H9 (cell line): Measurements from ENCODE around the gene TMEM86B. TPM values are rescaled to one million over a fixed set of nuclear protein-coding genes. Genes with fewer than 3 reads are reported as not detected.

Experiments
- DNase-seq: peaks from one replicate; pipeline ENCODE4 v3.0.0-alpha.2; 2017
- H2AFZ ChIP-seq: one replicate; pipeline ENCODE4 v1.6.1; 2013; ENCODE audit warnings: mild to moderate bottlenecking, low read length, control low read depth, moderate library complexity
- H2AK5ac ChIP-seq: 2 replicates; pipeline ENCODE4 v1.6.1; 2013; ENCODE audit warnings: low read length, control low read depth, mixed read lengths; ENCODE audit not compliant: insufficient read length
- H2BK120ac ChIP-seq: one replicate; pipeline ENCODE4 v1.6.1; 2013; ENCODE audit warnings: low read depth, mild to moderate bottlenecking, low read length, control low read depth, inconsistent platforms; ENCODE audit not compliant: poor library complexity, severe bottlenecking
- H2BK12ac ChIP-seq: 2 replicates; pipeline ENCODE4 v1.6.1; 2013; ENCODE audit warnings: low read length, control low read depth, mixed read lengths, low read depth; ENCODE audit not compliant: insufficient read length
- H2BK15ac ChIP-seq: 2 replicates; pipeline ENCODE4 v1.6.1; 2013; ENCODE audit warnings: low read depth, low read length, control low read depth
- H2BK20ac ChIP-seq: one replicate; pipeline ENCODE4 v1.6.1; 2013; ENCODE audit warnings: low read depth, mild to moderate bottlenecking, low read length, control low read depth, inconsistent platforms; ENCODE audit not compliant: poor library complexity, severe bottlenecking
- H2BK5ac ChIP-seq: 2 replicates; pipeline ENCODE4 v1.6.1; 2013; ENCODE audit warnings: low read length, control low read depth, mixed read lengths; ENCODE audit not compliant: insufficient read length
- H3K14ac ChIP-seq: 2 replicates; pipeline ENCODE4 v1.6.1; 2013; ENCODE audit warnings: low read length, control low read depth; ENCODE audit not compliant: insufficient read depth
- H3K18ac ChIP-seq: 2 replicates; pipeline ENCODE4 v1.6.1; 2013; ENCODE audit warnings: low read depth, mild to moderate bottlenecking, mixed read lengths, low read length, control low read depth; ENCODE audit not compliant: insufficient read length
- H3K23ac ChIP-seq: 2 replicates; pipeline ENCODE4 v1.6.1; 2013; ENCODE audit warnings: low read length, control low read depth, mixed read lengths, low read depth; ENCODE audit not compliant: insufficient read length
- H3K23me2 ChIP-seq: 2 replicates; pipeline ENCODE4 v1.6.1; 2013; ENCODE audit warnings: low read depth, mild to moderate bottlenecking, mixed read lengths, low read length, control low read depth; ENCODE audit not compliant: insufficient read length, poor library complexity, severe bottlenecking
- H3K27ac ChIP-seq: 2 replicates; pipeline ENCODE4 v1.5.1; 2013; ENCODE audit warnings: low read length, control low read depth, mixed read lengths, low read depth; ENCODE audit not compliant: insufficient read length
- H3K27me3 ChIP-seq: 2 replicates; pipeline ENCODE4 v1.6.1; 2013; ENCODE audit warnings: low read length, control low read depth, inconsistent platforms; ENCODE audit not compliant: insufficient read depth
- H3K4ac ChIP-seq: 2 replicates; pipeline ENCODE4 v1.6.1; 2013; ENCODE audit warnings: low read depth, mild to moderate bottlenecking, control low read depth, inconsistent platforms, low read length, moderate library complexity
- H3K4me1 ChIP-seq: 2 replicates; pipeline ENCODE4 v1.6.1; 2013; ENCODE audit warnings: low read length, control low read depth, inconsistent platforms; ENCODE audit not compliant: insufficient read depth
- H3K4me2 ChIP-seq: 2 replicates; pipeline ENCODE4 v1.6.1; 2013; ENCODE audit warnings: low read length, control low read depth, mixed read lengths; ENCODE audit not compliant: insufficient read length, insufficient read depth
- H3K56ac ChIP-seq: 2 replicates; pipeline ENCODE4 v1.6.1; 2013; ENCODE audit warnings: low read depth, mild to moderate bottlenecking, mixed read lengths, low read length, control low read depth; ENCODE audit not compliant: insufficient read length
- H3K79me1 ChIP-seq: 2 replicates; pipeline ENCODE4 v1.6.1; 2013; ENCODE audit warnings: low read depth, mild to moderate bottlenecking, moderate library complexity, low read length, control low read depth, inconsistent platforms; ENCODE audit not compliant: insufficient read depth, poor library complexity, severe bottlenecking
- H3K79me2 ChIP-seq: 2 replicates; pipeline ENCODE4 v1.6.1; 2013; ENCODE audit warnings: low read length, control low read depth, inconsistent platforms; ENCODE audit not compliant: insufficient read depth
- H3K9ac ChIP-seq: 2 replicates; pipeline ENCODE4 v1.6.1; 2013; ENCODE audit warnings: low read length, control low read depth, mixed read lengths; ENCODE audit not compliant: insufficient read length; ENCODE audit errors: extremely low read depth
- H3K9me3 ChIP-seq: one replicate; pipeline ENCODE4 v1.6.1; 2013; ENCODE audit warnings: low read depth, low read length, inconsistent platforms; ENCODE audit not compliant: control insufficient read depth
- H3T11ph ChIP-seq: one replicate; pipeline ENCODE4 v1.6.1; 2013; ENCODE audit warnings: mild to moderate bottlenecking, low read length, control low read depth, inconsistent platforms
- H4K20me1 ChIP-seq: one replicate; pipeline ENCODE4 v1.6.1; 2013; ENCODE audit not compliant: control insufficient read depth, insufficient read length, insufficient read depth
- H4K5ac ChIP-seq: 2 replicates; pipeline ENCODE4 v1.6.1; 2013; ENCODE audit warnings: low read depth, mild to moderate bottlenecking, mixed read lengths, low read length, control low read depth; ENCODE audit not compliant: insufficient read length
- H4K8ac ChIP-seq: replicated peaks from 2 replicates; pipeline ENCODE4 v1.6.1; 2013; ENCODE audit warnings: low read length, control low read depth, mixed read lengths, low read depth; ENCODE audit not compliant: insufficient read length
- H4K91ac ChIP-seq: 2 replicates; pipeline ENCODE4 v1.6.1; 2013; ENCODE audit warnings: low read depth, mild to moderate bottlenecking, moderate library complexity, mixed read lengths, low read length, control low read depth; ENCODE audit not compliant: insufficient read length
- H3K27ac Mint-ChIP-seq, 3 experiments: 2 replicates in 2 of 3; 3 replicates in 1 of 3; pipeline ENCODE4 v1.8.0; 2020 to 2021; ENCODE audit warnings: mixed read lengths in 3 of 3, mild to moderate bottlenecking in 1 of 3, moderate library complexity in 1 of 3
- H3K27me3 Mint-ChIP-seq: 2 replicates; pipeline ENCODE4 v1.8.0; 2021; ENCODE audit warnings: low read depth, mild to moderate bottlenecking, moderate library complexity, mixed read lengths
- H3K36me3 Mint-ChIP-seq, 3 experiments: 2 replicates in 2 of 3; 3 replicates in 1 of 3; pipeline ENCODE4 v1.8.0; 2020 to 2021; ENCODE audit warnings: low read depth in 3 of 3, mixed read lengths in 3 of 3; ENCODE audit not compliant: insufficient read depth in 1 of 3
- H3K4me1 Mint-ChIP-seq, 2 experiments: 2 replicates each; pipeline ENCODE4 v1.8.0; 2020; ENCODE audit warnings: mixed read lengths in 2 of 2
- H3K4me3 Mint-ChIP-seq, 2 experiments: 2 replicates in 1 of 2; 3 replicates in 1 of 2; pipeline ENCODE4 v1.8.0; 2020 to 2021; ENCODE audit warnings: mild to moderate bottlenecking in 2 of 2, mixed read lengths in 2 of 2, moderate library complexity in 1 of 2
- H3K9me3 Mint-ChIP-seq, 2 experiments: 2 replicates in 1 of 2; 3 replicates in 1 of 2; pipeline ENCODE4 v1.8.0; 2020; ENCODE audit warnings: mild to moderate bottlenecking in 2 of 2, mixed read lengths in 2 of 2, moderate library complexity in 1 of 2
- CTCF ChIP-seq: fragments of 200-600 bp; sonication (generic); conservative IDR thresholded peaks from 3 replicates; pipeline ENCODE4 v1.8.0; 2021; ENCODE audit warnings: antibody characterized with exemption, mild to moderate bottlenecking
- whole genome bisulfite sequencing: extraction: QIAGEN DNeasy Blood & Tissue Kit; methylation state at CpG from one replicate; pipeline ENCODE4 v1.1.7; 2013; ENCODE audit warnings: missing lambda C conversion rate, low lambda C conversion rate, mixed read lengths; ENCODE audit not compliant: insufficient read length; ENCODE audit errors: extremely low coverage; 5-methylcytosine and 5-hydroxymethylcytosine counted together
- total RNA-seq: library from RNA; stranded (reverse); gene quantifications from 2 replicates; pipeline ENCODE4 v1.2.1, GENCODE V29; 2021

TMEM86B gene
- total RNA-seq, 1 experiment from 2014 or later = 4.5 TPM

GRCh38 chr19:55241935-55242464 lies 13.4 kb upstream of the TMEM86B start:
- Mint-ChIP-seq H3K9me3 (no peaks in the 10 kb centered on the region), H3K4me1 (no peaks in the 10 kb centered on the region), H3K27ac (no peak overlapping the region; a peak in 1 of 7 replicates), H3K27me3 (no peaks in the 10 kb centered on the region), H3K36me3 (peaks cover 28 to 76% (median 75%) of the 10 kb centered on the region in 3 experiments; a peak in 6 of 7 replicates), H3K4me3 (no peak overlapping the region)
- Histone ChIP-seq H3K4me1 (no peaks in the 10 kb centered on the region), H3K14ac (no peak overlapping the region; the same call in 1 of the 2 replicates), H2BK20ac (no peak overlapping the region), H4K20me1 (no peaks in the 10 kb centered on the region), H4K91ac (no peak overlapping the region), H2AFZ (no peak overlapping the region), H3K79me2 (no peaks in the 10 kb centered on the region), H3K9ac (no peak overlapping the region), H2BK15ac (no peak overlapping the region), H3K9me3 (no peaks in the 10 kb centered on the region), H3K56ac (no peak overlapping the region), H2BK5ac (no peak overlapping the region), H3K27me3 (no peaks in the 10 kb centered on the region), H4K5ac (no peak overlapping the region), H2BK12ac (no peak overlapping the region), H3T11ph (no peak overlapping the region), H3K4ac (no peak overlapping the region), H4K8ac (no peak overlapping the region), H3K23ac (no peak overlapping the region), H3K18ac (no peak overlapping the region), H3K23me2 (no peaks in the 10 kb centered on the region), H2BK120ac (no peak overlapping the region), H3K27ac (no peak overlapping the region), H3K79me1 (no peaks in the 10 kb centered on the region), H3K4me2 (no peak overlapping the region), H2AK5ac (no peak overlapping the region)
- no CpG with 5 or more reads among the region's 16 CpGs for WGBS
- TF ChIP-seq CTCF = no peak
- no peak for DNase-seq
